ENCODE data around the gene TMEM217. TPM values are rescaled to one million over a fixed set of nuclear protein-coding genes. Genes with fewer than 3 reads are reported as not detected.
"Not testable (repeated sequence)": the region's sequence is repeated elsewhere in the genome, so short reads cannot be mapped to it uniquely, and the experiment has no call there.

TMEM217 gene
- total RNA-seq, 1 donor from 2014 or later, result 0.86 TPM

DNA sequence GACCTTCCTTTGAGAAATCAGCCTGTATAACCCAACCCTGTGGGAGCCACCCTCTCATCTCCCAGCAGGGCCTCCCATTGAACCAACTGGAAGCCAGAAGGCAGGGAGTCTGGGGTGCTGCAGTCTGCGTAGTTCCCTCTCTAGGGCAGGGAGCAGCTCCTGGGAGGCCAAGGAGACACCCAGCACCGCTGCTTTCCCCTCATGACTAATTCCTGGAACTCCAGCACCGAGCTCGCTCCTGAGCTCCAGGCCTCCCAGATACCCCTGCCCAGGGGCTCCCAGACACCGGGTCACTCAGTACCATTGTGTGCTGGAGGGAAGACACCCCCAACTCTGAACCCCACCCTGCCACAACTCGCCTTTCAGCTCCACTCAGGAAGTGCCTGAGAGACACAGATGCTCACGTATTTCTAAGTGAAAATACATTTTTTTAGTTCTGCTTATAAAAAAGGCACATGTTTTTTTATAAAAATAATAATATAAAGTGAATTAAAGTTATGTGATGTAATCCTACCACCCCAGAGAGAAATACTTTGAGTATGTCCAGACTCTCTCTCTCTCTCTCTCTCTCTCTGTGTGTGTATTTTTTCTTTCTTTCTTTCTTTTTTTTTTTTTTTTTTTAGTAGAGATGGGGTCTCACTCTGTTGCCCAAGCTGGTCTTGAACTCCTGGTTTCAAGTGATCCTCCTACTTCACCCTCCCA is 70.5 kb downstream of the TMEM217 start:
- H3K4me3 ChIP-seq (ENCODE audit: low read depth, low read length), result no peak overlapping the region
- TF ChIP-seq, protein P1, sequence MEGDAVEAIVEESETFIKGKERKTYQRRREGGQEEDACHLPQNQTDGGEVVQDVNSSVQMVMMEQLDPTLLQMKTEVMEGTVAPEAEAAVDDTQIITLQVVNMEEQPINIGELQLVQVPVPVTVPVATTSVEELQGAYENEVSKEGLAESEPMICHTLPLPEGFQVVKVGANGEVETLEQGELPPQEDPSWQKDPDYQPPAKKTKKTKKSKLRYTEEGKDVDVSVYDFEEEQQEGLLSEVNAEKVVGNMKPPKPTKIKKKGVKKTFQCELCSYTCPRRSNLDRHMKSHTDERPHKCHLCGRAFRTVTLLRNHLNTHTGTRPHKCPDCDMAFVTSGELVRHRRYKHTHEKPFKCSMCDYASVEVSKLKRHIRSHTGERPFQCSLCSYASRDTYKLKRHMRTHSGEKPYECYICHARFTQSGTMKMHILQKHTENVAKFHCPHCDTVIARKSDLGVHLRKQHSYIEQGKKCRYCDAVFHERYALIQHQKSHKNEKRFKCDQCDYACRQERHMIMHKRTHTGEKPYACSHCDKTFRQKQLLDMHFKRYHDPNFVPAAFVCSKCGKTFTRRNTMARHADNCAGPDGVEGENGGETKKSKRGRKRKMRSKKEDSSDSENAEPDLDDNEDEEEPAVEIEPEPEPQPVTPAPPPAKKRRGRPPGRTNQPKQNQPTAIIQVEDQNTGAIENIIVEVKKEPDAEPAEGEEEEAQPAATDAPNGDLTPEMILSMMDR (conservative IDR thresholded peaks at IDR 0.05; ENCODE audit: low read depth, low read length), result no peak
- no peak for DNase-seq (ENCODE audit: low read depth)

DNA sequence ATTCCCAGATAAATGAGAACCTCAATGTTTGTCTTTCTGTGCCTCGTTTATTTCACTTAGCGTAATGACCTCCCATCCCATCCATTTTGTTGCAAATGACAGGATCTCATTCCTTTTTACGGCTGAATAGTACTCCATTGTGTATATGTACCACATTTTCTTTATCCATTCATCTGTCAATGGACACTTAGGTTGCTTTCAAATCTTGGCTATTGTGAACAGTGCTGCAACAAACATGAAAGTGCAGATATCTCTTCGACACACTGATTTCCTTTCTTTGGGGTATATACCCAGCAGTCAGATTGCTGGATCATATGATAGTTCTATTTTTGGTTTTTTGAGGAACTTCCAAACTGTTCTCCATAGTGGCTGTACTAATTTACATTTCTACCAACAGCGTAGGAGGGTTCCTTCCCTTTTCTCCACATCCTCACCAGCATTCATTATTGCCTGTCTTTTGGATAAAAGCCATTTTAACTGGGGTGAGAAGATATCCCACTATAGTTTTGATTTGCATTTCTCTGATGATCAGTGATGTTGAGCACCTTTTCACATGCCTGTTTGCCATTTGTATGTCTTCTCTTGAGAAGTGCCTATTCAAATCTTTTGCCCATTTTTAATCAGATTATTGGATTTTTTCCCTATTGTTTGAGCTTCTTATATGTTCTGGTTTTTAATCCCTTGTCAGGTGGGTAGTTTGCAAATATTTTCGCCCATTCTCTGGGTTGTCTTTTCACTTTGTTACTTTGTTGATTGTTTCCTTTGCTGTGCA is 71.8 kb downstream of the TMEM217 start:
- not testable (repeated sequence) for H3K4me3 ChIP-seq (ENCODE audit: low read depth, low read length); DNase-seq (ENCODE audit: low read depth)

GRCh38 chr6:37182736-37183590 is 75.0 kb downstream of the TMEM217 start:
- DNase-seq (ENCODE audit: low read depth), result no peak
- TF ChIP-seq, protein P1 (conservative IDR thresholded peaks at IDR 0.05; ENCODE audit: low read depth, low read length), result no peak

GRCh38 chr6:37180610-37181009 is 77.3 kb downstream of the TMEM217 start:
- not testable (repeated sequence) for H3K4me3 ChIP-seq (ENCODE audit: low read depth, low read length); DNase-seq (ENCODE audit: low read depth)

More at GRCh38 chr6:37182736-37183590, 75.0 kb downstream of the TMEM217 start:
- H3K4me3 ChIP-seq (ENCODE audit: low read depth, low read length), result no peak overlapping the region

- TF ChIP-seq, protein P1 (conservative IDR thresholded peaks at IDR 0.05; ENCODE audit: low read depth, low read length), result no peak
- DNase-seq (ENCODE audit: low read depth), result no peak
- H3K4me3 ChIP-seq (ENCODE audit: low read depth, low read length), result no peak overlapping the region
Observed at GRCh38 chr6:37180075-37180474, 77.9 kb downstream of the TMEM217 start.

- TF ChIP-seq, protein P1 (conservative IDR thresholded peaks at IDR 0.05; ENCODE audit: low read depth, low read length), result no peak
Observed at GRCh38 chr6:37177935-37178517, 79.9 kb downstream of the TMEM217 start.

DNA sequence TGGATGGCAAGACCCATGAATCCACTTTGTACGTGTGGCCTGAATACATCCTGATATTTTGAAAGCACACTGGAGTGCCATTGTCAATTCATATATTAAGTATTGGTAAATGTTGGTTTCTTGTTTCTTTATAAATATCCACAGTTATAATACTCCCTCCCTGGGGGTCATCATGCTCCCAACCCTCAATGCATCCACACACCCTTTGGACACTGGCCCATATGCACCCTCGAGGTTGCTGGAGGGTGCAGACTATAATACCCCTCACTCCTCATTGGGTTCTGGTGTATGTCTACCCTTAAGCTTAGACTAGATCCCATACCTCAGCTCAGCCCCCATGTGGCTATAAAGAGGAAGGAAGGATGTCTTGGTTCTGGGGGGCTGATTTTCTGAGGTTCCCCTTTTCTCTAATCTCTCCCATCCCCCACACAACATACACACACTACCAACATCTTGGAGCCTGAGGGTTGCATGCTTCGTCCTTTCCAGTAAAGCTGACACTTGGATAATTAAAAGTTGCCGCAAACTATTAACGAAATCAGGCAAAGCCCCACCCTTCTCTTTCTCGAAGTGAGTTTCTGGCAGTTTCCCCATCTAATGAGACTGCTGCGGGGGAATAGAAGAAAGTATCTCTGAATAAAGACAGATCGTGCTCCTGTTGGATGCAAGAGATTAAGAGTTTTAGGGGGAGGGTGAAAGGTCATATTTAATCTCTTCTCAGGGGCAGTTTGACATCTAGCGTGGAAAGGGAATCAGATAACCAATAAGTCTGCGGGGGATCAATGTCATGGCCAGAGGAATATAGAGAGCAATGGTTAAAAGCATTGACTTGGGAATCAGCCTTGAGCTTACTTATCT is 80.6 kb downstream of the TMEM217 start:
- no peak for DNase-seq (ENCODE audit: low read depth)
- TF ChIP-seq, protein P1 (conservative IDR thresholded peaks at IDR 0.05; ENCODE audit: low read depth, low read length), result no peak
- no peak overlapping the region for H3K4me3 ChIP-seq (ENCODE audit: low read depth, low read length)

More at GRCh38 chr6:37177935-37178517, 79.9 kb downstream of the TMEM217 start:
- DNase-seq (ENCODE audit: low read depth), result no peak
- H3K4me3 ChIP-seq (ENCODE audit: low read depth, low read length), result no peak overlapping the region

All from epithelial cell of proximal tubule (primary cell).